ENCODE data around the gene EREG.
A peak's percentile ranks its signal among the peaks of the same experiment; 100 is the strongest.
"Not testable (repeated sequence)": the region's sequence is repeated elsewhere in the genome, so short reads cannot be mapped to it uniquely, and the experiment has no call there.

The EREG gene

DNA sequence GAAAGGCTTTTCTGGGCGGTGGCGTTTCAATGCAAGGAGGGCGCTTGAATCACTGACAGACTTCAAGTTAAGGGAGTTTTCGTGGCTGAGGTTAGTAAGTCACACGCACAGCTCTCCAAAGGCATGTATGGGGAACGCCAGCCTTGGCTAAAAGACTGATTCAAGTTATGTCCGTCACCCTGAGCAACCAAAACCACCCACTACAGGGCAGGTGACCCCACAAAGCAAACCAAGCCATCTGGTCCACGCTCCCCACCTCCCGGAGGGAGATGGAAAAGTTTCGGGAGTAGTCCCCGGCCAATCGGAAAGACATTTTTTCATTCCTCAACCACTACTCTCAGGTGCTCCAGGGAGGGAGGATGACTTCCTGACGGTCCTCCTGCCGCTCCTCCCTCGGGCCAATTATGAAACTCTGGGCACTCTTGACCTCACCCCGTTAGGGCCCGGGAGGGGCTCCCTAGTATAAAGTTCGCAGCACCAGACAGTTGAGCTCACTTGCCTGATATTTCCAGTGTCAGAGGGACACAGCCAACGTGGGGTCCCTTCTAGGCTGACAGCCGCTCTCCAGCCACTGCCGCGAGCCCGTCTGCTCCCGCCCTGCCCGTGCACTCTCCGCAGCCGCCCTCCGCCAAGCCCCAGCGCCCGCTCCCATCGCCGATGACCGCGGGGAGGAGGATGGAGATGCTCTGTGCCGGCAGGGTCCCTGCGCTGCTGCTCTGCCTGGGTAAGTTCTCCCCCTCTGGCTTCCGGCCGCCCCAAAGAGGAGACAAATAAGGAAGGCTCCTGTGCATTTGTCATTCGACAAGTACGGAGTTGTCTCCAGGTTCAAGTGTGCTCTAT is at the start of gene EREG:
TSS of gene EREG (plus strand) at position 494 of the 840 bp plus-strand sequence. CDS start at position 658, 164 bp downstream.
- no peak for DNase-seq

DNA sequence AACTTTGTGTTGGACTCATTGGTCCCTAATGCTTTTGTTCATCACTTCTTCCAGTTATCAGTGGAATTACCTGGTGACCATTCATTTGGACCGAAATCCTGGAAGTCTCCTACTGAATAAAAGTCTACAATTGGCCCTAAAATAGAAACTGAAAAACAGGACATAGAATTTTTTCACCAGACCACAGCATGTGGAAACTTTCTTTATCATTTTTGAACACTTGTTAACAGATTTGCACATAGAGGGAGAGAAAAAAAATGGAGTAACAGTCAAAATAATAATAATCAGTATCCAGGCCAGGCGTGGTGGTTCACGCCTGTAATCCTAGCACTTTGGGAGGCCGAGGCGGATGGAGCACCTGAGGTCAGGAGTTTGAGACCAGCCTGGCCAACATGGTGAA is 49.6 kb upstream of the EREG start:
- no peak for DNase-seq

DNA sequence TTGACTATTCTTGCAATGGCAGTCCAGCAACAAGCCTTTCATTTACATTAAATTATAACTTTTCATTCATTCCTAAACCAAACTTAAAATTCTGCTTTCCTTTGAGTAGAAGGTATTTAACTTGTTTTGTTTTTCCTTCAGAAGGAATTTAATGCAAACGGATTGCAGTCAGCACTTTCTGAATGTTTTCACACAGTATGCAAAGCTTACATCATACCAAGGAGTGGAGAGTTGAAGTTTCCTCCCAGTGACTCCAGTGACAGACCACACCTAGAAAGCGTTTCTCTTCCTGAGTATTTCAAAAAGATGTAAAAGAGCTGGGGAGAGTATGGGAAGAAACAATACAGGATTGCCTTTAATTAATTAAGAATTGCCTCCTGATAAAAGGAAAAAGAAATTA is 48.5 kb upstream of the EREG start:
- no peak for DNase-seq

DNA sequence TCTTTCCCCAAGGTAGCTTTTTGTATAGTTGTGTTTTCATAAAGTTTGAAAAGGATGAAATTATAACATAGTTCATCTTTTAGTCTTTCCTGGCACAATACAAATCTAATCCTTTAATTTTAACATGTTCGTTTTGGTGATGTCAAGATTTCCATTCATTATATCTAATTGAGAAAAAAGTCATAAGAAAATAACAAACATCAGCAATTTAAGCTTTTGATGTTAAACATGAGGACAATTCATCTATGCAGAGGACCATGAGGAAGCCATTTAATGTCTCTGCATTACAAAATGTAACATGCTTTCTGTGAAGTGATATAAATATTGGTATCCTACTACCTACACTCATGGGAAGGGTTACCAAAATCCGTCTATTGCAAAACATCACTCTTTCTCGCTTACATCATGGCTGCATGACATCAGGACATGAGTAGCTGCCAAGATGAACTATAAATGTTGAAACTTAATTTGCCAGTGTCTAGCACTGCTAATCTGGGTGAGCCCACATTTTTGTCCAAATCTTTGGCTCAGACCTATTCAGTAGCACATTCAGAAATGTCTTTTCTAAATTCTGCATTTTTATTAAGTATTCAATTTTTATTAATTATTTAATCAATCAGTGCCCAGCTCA is 47.2 kb upstream of the EREG start:
- DNase-seq = no peak

GRCh38 chr4:74318276-74318675 is 46.7 kb upstream of the EREG start:
- DNase-seq = no peak

DNA sequence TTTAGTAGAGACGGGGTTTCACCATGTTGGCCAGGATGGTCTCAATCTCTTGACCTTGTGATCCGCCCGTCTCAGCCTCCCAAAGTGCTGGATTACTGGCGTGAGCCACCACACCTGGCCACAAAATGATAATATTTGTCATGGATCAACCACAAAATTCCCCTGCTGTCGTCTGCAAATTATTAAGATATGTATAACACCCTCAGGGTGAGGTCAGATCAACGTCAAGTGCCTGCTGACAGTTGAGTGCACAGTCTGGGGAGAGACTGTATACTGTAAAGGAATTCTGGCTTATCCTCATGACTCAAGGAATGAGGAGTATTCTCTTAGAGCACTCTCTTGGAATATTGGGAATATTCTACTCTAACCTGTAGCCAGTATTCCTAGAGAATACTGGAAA is 45.5 kb upstream of the EREG start:
- DNase-seq = no peak

- peak; percentile 20 for DNase-seq
These were observed 44.3 kb upstream of the EREG start for GRCh38 chr4:74320559-74321118.

DNA sequence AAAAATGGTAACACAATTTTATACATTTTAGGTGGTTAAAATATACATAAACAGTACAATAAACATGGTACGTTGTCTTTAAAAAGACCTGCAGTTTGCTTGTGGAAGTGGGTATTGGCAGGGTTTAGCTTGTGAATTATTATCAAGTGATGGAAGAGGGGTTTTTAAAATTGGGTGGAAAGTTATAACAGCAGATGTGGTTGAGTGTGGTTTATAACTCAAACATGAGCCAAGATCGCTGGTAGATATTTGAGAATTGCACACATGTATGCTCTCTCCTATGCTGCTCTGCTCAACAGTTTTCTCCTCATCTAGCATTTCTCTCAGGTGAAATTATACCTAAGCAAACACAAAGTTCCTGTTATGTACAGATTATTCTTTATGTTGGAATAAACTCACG is 42.6 kb upstream of the EREG start:
- no peak for DNase-seq

DNA sequence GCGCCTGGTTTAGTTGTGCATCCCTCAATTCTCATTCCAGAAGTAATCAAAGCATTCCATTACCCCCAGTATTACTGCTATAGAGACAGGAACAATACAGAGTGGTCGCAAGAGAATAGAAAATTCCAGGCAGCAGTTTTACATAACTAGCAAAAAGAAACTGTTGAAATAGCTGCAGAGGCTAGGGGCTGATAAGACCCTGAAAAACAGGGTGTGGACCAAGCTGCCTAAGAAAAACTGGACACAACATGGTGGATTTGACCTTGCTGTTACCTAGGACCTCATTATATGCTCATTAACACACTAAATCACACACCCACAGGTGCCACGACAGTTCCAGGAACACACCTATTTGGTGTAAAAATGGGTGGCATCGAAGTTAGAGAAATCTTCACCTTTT is 41.3 kb upstream of the EREG start:
- DNase-seq = no peak

DNA sequence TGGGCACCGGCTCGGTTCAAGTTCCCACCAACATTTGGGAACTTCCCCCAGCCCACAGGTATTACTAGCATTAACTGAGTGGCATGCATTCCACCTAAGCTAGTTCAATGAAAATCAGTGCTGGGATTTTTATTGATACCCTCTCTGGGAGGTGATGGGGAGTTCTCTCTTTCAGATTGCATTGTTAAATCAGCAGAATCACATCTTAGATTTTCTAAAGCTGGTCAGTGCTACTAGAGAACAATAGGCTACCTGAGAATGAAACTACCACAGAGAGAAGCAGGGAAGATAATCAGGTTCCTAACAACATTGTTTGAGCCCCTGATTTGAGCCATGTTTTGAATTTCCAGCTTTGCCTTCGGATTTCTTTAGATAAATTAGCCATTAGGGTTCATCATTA is 40.7 kb upstream of the EREG start:
- no peak for DNase-seq

GRCh38 chr4:74325886-74326285 is 39.1 kb upstream of the EREG start:
- no peak for DNase-seq

- DNase-seq = no peak
These were observed 37.2 kb upstream of the EREG start for GRCh38 chr4:74327762-74328161.

GRCh38 chr4:74328501-74328900 is 36.4 kb upstream of the EREG start:
- DNase-seq = no peak

- DNase-seq = no peak
These were observed 35.6 kb upstream of the EREG start for GRCh38 chr4:74329307-74329706.

- no peak for DNase-seq
These were observed 34.6 kb upstream of the EREG start for GRCh38 chr4:74330295-74330750.

DNA sequence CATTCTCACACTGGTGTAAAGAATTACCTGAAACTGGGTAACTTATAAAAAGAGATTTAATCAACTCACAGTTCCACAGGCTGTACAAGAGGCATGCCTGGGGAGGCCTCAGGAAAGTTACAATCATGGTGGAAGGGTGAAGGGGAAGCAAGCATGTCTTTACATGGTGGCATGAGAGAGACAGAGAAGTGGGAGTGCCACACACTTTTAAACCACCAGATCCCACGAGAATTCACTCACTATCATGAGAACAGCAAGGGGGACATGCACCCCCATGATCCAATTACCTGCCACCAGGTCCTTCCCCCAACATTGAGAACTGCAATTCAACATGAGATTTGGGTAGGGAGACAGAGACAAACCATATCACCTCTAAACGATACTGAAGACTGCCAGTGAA is 33.7 kb upstream of the EREG start:
- no peak for DNase-seq

DNA sequence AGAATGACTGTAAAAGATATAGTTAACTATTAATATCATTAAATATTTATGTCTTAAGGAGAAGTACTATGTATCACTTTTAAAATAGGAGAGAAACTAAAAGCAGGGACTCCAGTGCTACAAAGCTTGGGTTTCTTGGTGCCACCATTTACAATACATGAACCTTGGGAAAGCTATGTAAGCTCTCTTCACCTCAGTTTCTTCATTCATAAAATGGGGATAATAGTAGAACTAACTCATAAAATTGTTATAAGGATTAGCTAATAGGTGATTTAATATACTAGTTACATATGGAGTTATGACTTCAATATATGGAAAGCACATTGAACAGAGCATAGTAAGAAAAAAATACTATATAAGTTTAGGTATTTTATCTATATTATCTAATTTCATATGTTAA is 33.0 kb upstream of the EREG start:
- DNase-seq = no peak

- DNase-seq = no peak
These were observed 30.3 kb upstream of the EREG start for GRCh38 chr4:74334636-74335035.

- no peak for DNase-seq
These were observed 29.5 kb upstream of the EREG start for GRCh38 chr4:74335341-74336021.

DNA sequence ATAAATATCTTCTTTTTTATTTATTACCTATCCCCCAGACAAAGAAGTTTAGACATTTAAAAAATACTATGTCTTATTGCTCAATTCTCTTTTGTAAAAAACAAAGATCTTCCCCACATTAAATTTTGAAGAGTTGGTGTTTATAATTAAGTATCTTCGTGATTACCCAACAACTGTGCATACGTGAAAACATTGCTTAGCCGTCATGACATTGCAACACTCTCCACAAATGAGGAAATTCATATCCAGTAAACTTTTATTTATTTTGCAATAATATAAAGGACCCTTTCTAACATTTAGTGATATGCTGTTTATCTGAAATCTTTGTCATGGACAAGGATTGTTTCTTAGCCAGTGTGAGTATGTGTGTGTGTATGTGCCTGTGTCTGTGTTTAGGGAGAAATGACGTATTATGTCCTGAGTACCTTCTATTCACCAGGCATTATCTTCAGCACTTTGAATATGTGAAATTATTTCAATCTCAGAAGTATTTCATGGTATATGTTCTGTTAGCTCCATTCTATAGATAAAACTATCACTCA is 26.1 kb upstream of the EREG start:
- no peak for DNase-seq

DNA sequence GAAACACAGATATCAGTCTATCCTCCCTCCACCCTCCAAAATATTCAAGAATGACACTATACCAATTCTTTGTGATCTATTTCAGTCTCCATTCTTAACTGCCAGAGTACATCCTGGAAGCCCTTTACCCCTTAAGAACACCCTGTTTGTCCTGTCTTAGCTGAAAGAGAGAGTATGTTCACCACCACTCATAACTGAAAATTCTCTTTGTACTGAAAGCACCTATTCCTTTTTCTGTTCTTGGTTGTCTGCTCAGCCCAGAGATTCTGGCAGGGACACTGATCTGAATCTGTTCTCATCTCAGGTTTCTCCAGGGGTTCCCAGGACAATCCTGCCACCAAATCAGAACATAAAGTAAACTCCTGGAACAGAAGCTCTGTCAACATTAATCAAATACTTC is 25.4 kb upstream of the EREG start:
- no peak for DNase-seq

DNA sequence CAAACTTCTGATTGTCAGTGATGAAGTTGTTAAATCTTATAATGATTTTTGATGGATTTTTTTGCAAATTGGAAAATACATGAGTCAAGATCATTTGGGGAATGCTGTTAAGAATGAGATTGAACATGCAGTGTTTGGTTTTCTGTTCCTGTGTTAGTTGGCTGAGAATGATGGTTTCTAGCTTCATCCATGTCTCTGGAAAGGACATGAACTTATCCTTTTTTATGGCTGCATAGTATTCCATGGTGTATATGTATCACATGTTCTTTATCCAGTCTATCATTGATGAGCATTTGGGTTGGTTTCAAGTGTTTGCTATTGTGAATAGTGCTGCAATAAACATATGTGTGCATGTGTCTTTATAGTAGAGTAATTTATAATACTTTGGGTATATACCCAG is 24.5 kb upstream of the EREG start:
- DNase-seq = not testable (repeated sequence)

DNA sequence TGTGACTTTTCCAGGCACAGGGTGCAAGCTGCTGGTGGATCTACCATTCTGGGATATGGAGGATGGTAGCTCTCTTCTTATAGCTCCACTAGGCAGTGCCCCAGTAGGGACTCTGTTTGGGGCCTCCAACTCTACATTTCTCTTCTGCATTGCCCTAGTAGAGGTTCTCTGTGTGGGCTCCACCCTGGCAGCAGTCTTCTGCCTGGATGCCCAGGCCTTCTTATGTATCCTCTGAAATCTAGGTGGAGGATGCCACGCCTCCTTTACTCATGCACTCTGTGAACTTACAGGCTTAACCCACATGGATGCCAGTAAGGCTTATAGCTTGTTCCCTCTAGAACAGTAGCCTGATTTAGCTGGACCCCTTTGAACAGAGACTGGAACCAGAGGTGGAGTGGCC is 20.9 kb upstream of the EREG start:
- no peak for DNase-seq
